SK-N-SH (cell line): ENCODE data around the gene MAP1LC3B. TPM values are rescaled to one million over a fixed set of nuclear protein-coding genes. Genes with fewer than 3 reads are reported as not detected.

Experiments
- CTCF ChIA-PET: fragments of 300-600, 350-600 bp; formaldehyde crosslinking; extraction: SDS; loops from one replicate; lab custom pipeline; 2021; lab: Yijun Ruan, JAX
- POLR2A ChIA-PET: fragments of 350-600 bp; sonication (Branson Sonifier 250); formaldehyde crosslinking; extraction: SDS; loops from one replicate; lab custom pipeline; 2020; ENCODE audit warnings: antibody characterized with exemption, inconsistent platforms; lab: Yijun Ruan, JAX
- DNase-seq: peaks from one replicate; pipeline ENCODE4 v3.0.0; 2012
- H2AFZ ChIP-seq: fragments of 200-600 bp; sonication (generic); 2 replicates; pipeline ENCODE4 v1.8.1; 2016; ENCODE audit warnings: antibody characterized with exemption, mild to moderate bottlenecking, low read depth
- H3F3A ChIP-seq: fragments of 200-600 bp; sonication (generic); replicated peaks from 2 replicates; pipeline ENCODE3; 2016; ENCODE audit warnings: antibody characterized with exemption, mild to moderate bottlenecking; ENCODE audit not compliant: insufficient read depth
- H3K27ac ChIP-seq, 2 experiments: fragments of 200-500 bp in 1 of 2; fragments of 200-600 bp in 1 of 2; sonication (Bioruptor generic) in 1 of 2; sonication (generic), shearing (Covaris generic) in 1 of 2; 2 replicates each; pipeline versions ENCODE4 v1.5.1 to v1.6.1; 2014 to 2016; ENCODE audit warnings: low read depth in 2 of 2, inconsistent platforms in 1 of 2, low read length in 1 of 2, mild to moderate bottlenecking in 1 of 2, mixed read lengths in 1 of 2
- H3K27me3 ChIP-seq: fragments of 200-600 bp; sonication (generic), shearing (Covaris generic); 2 replicates; pipeline ENCODE4 v1.6.1; 2016; ENCODE audit warnings: mixed run types; ENCODE audit not compliant: insufficient read depth
- H3K36me3 ChIP-seq, 2 experiments: fragments of 200-500 bp in 1 of 2; fragments of 200-600 bp in 1 of 2; sonication (Bioruptor generic) in 1 of 2; sonication (generic) in 1 of 2; replicated peaks in 1 of 2; 2 replicates each; pipeline versions ENCODE3 to v1.5.1; 2014 to 2016; ENCODE audit warnings: low read length in 1 of 2, mild to moderate bottlenecking in 1 of 2; ENCODE audit not compliant: insufficient read depth in 2 of 2, control insufficient read depth in 1 of 2
- H3K4me1 ChIP-seq, 2 experiments: fragments of 200-500 bp in 1 of 2; fragments of 200-600 bp in 1 of 2; sonication (Bioruptor generic) in 1 of 2; sonication (generic), shearing (Covaris generic) in 1 of 2; 2 replicates each; pipeline versions ENCODE4 v1.5.1 to v1.6.1; 2014 to 2016; ENCODE audit warnings: low read depth in 1 of 2, low read length in 1 of 2, mixed run types in 1 of 2; ENCODE audit not compliant: insufficient read depth in 2 of 2, control insufficient read depth in 1 of 2
- H3K4me2 ChIP-seq: fragments of 200-600 bp; sonication (generic), shearing (Covaris generic); 2 replicates; pipeline ENCODE4 v1.6.1; 2017; ENCODE audit warnings: mixed run types
- H3K4me3 ChIP-seq, 2 experiments: fragments of 200-500 bp in 1 of 2; fragments of 200-600 bp in 1 of 2; sonication (Bioruptor generic) in 1 of 2; sonication (generic), shearing (Covaris generic) in 1 of 2; 2 replicates each; pipeline versions ENCODE4 v1.5.1 to v1.8.1; 2014 to 2016; ENCODE audit warnings: low read depth in 2 of 2, inconsistent platforms in 1 of 2, low read length in 1 of 2, mild to moderate bottlenecking in 1 of 2, mixed read lengths in 1 of 2, moderate library complexity in 1 of 2
- H3K79me2 ChIP-seq: fragments of 200-600 bp; sonication (generic); 2 replicates; pipeline ENCODE4 v1.8.1; 2017; ENCODE audit warnings: mild to moderate bottlenecking; ENCODE audit not compliant: insufficient read depth
- H3K9ac ChIP-seq: fragments of 200-600 bp; sonication (generic); 2 replicates; pipeline ENCODE4 v1.6.1; 2017; ENCODE audit warnings: mixed run types
- H3K9me2 ChIP-seq: fragments of 200-600 bp; sonication (generic); 2 replicates; pipeline ENCODE4 v1.6.1; 2017; ENCODE audit warnings: mixed run types
- H3K9me3 ChIP-seq: fragments of 200-600 bp; sonication (generic); 2 replicates; pipeline ENCODE4 v1.6.1; 2017; ENCODE audit warnings: mixed run types, mild to moderate bottlenecking, moderate library complexity
- H4K20me1 ChIP-seq: fragments of 200-600 bp; sonication (generic); 2 replicates; pipeline ENCODE4 v1.6.1; 2017; ENCODE audit warnings: mild to moderate bottlenecking, mixed run types; ENCODE audit not compliant: insufficient read depth
- CHD2 ChIP-seq: fragments of 150-350 bp; IDR thresholded peaks from 2 replicates; pipeline ENCODE4 v1.6.1; 2018; ENCODE audit warnings: low read length; ENCODE audit not compliant: partially characterized antibody
- EP300 ChIP-seq, 2 experiments: IDR thresholded peaks; 2 replicates each; pipeline versions ENCODE4 v1.4.0 to v1.6.1; 2012; ENCODE audit warnings: borderline replicate concordance in 1 of 2, low read depth in 1 of 2, low read length in 1 of 2
- FOSL2 ChIP-seq: IDR thresholded peaks from 2 replicates; pipeline ENCODE4 v1.4.0; 2012; ENCODE audit warnings: low read depth, mild to moderate bottlenecking, moderate library complexity, borderline replicate concordance
- MAX ChIP-seq: IDR thresholded peaks from 2 replicates; pipeline ENCODE4 v1.4.0; 2012; ENCODE audit warnings: low read depth
- MEF2A ChIP-seq: IDR thresholded peaks from 2 replicates; pipeline ENCODE4 v1.4.0; 2012; ENCODE audit warnings: low read depth, borderline replicate concordance
- MXI1 ChIP-seq: IDR thresholded peaks from 2 replicates; pipeline ENCODE4 v1.6.1; 2012; ENCODE audit warnings: mild to moderate bottlenecking, low read depth, low read length, improper control_type of control experiment
- NRF1 ChIP-seq: IDR thresholded peaks from 2 replicates; pipeline ENCODE4 v1.6.1; 2012; ENCODE audit warnings: low read depth, mild to moderate bottlenecking, low read length
- PBX3 ChIP-seq: IDR thresholded peaks from 2 replicates; pipeline ENCODE4; 2012
- POLR2AphosphoS5 ChIP-seq: IDR thresholded peaks from 2 replicates; pipeline ENCODE4 v1.6.1; 2012; ENCODE audit warnings: low read depth, low read length
- RAD21 ChIP-seq: IDR thresholded peaks from 2 replicates; pipeline ENCODE4 v1.6.1; 2012; ENCODE audit warnings: mild to moderate bottlenecking, low read length
- RFX5 ChIP-seq: IDR thresholded peaks from 2 replicates; pipeline ENCODE4 v1.6.1; 2012; ENCODE audit warnings: mild to moderate bottlenecking, improper control_type of control experiment, low read length
- SMC3 ChIP-seq: IDR thresholded peaks from 2 replicates; pipeline ENCODE4 v1.6.1; 2012; ENCODE audit warnings: low read depth, low read length, improper control_type of control experiment
- TEAD4 ChIP-seq: IDR thresholded peaks from 2 replicates; pipeline ENCODE4 v1.4.0; 2012; ENCODE audit warnings: mild to moderate bottlenecking, borderline replicate concordance; ENCODE audit not compliant: insufficient read depth
- USF2 ChIP-seq: fragments of 150-350 bp; IDR thresholded peaks from 2 replicates; pipeline ENCODE4 v1.6.1; 2017; ENCODE audit warnings: antibody characterized with exemption, low read length, low read depth, borderline replicate concordance
- WGBS: methylation state at CpG from one replicate; pipeline ENCODE4 v1.1.6; 2017; ENCODE audit warnings: low lambda C conversion rate; 5-methylcytosine and 5-hydroxymethylcytosine counted together
- polyA plus RNA-seq, 3 experiments: library from polyadenylated mRNA; depleted of rRNA; stranded (reverse); fragments of >200 nt; gene quantifications; 2 replicates each; pipeline ENCODE4 v1.2.3, GENCODE V29; 2012

Gene MAP1LC3B
- polyA plus RNA-seq, 1 of the 3 experiments (the other 2 are of a cell fraction): 33.7 TPM

GRCh38 chr16:87343753-87344050 is 48.4 kb upstream of the MAP1LC3B start (continued):
- TF ChIP-seq PBX3 (no peak), FOSL2 (no peak)
- TF ChIP-seq, all 33 proteins: peak for 0

GRCh38 chr16:87344165-87344930 is 47.8 kb upstream of the MAP1LC3B start:
- ChIA-PET CTCF (interaction anchor here (1.0 kb wide), 1 partner anchor 94 kb away, joined by 3 read pairs; no protein-coding TSS in a partner anchor), POLR2A (no interaction called here)
- H3K4me1 ChIP-seq: no peaks in the 10 kb centered on the region
- H3K27ac ChIP-seq: no peak overlapping the region
- no peaks in the 10 kb centered on the region for H3F3A ChIP-seq
- H4K20me1 ChIP-seq: no peaks in the 10 kb centered on the region
- no peak overlapping the region for H3K4me3 ChIP-seq
- TF ChIP-seq EP300 (IDR thresholded peaks at IDR 0.05; ENCODE audit: borderline replicate concordance in 1 of 2, low read depth in 1 of 2, low read length in 1 of 2) (no peak), MXI1 (no peak), FOSL2 (no peak), SMC3 (no peak), MEF2A (no peak), RAD21 (no peak), MAX (no peak), USF2 (no peak)
- no peak for DNase-seq
- H3K9me2 ChIP-seq: no peaks in the 10 kb centered on the region
- peaks cover 8% of the 10 kb centered on the region; the same call in 1 of the 2 replicates for H3K79me2 ChIP-seq
- no peak overlapping the region for H3K9ac ChIP-seq
- H3K9me3 ChIP-seq: no peaks in the 10 kb centered on the region
- WGBS: 95% methylated on average over 31 of the region's 34 CpGs
- no peak overlapping the region for H3K4me2 ChIP-seq
- no peak overlapping the region for H2AFZ ChIP-seq
- no peaks in the 10 kb centered on the region for H3K27me3 ChIP-seq
- peaks cover 3 to 27% of the 10 kb centered on the region in 2 experiments for H3K36me3 ChIP-seq

GRCh38 chr16:87344931-87345631 is 47.1 kb upstream of the MAP1LC3B start:
- Histone ChIP-seq H3K9ac (no peak overlapping the region), H2AFZ (no peak overlapping the region), H3K27ac (no peak overlapping the region), H3K9me2 (no peaks in the 10 kb centered on the region), H3K27me3 (no peaks in the 10 kb centered on the region), H3F3A (no peaks in the 10 kb centered on the region), H3K4me1 (peaks cover 0 to 2% of the 10 kb centered on the region in 2 experiments; a peak in 1 of 4 replicates), H3K4me3 (no peak overlapping the region), H3K4me2 (no peak overlapping the region), H3K79me2 (peaks cover 11% of the 10 kb centered on the region; the same call in 1 of the 2 replicates), H3K9me3 (no peaks in the 10 kb centered on the region), H4K20me1 (no peaks in the 10 kb centered on the region), H3K36me3 (peaks cover 6 to 26% of the 10 kb centered on the region in 2 experiments)
- CTCF ChIA-PET: no interaction called here
- WGBS: 93% methylated on average over 14 of the region's 17 CpGs
- TF ChIP-seq NRF1 (no peak), SMC3 (no peak), POLR2AphosphoS5 (no peak), CHD2 (no peak), TEAD4 (no peak), RFX5 (no peak), MEF2A (no peak)
- no peak for DNase-seq
- POLR2A ChIA-PET: no interaction called here
